Measurements from ENCODE around the gene AKAP6. TPM values are rescaled to one million over a fixed set of nuclear protein-coding genes. Genes with fewer than 3 reads are reported as not detected.

The AKAP6 gene
- total RNA-seq, 1 experiment from 2014 or later: 2.3 TPM

DNA sequence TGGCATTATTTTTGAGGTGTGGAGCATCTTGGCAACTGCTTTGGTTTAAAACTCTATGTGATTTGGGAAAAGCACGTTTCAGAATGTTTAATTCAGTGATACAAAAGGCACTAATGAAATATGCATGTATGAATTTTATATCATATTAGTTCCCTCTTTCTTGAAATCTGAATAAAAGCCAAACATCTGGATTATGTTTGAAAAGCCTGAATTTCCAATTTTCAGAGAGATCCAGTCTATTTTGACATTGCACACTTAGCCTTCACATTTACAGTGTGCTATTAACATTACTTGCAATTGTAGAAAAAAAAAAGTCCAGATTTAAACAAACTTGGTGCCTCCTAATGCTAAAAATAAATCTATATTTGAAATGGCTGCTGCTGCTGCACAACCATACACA is 390.5 kb downstream of the AKAP6 start:
- DNase-seq: no peak
- Histone ChIP-seq H3K79me2 (ENCODE audit: low read length) (no peaks in the 10 kb centered on the region), H4K20me1 (ENCODE audit: insufficient read depth, low read depth, low read length) (no peaks in the 10 kb centered on the region), H3K27me3 (ENCODE audit: low read length) (no peaks in the 10 kb centered on the region), H3K4me1 (ENCODE audit: low read length) (peaks cover 5% of the 10 kb centered on the region), H3K9me3 (ENCODE audit: low read length) (no peaks in the 10 kb centered on the region), H3K4me3 (ENCODE audit: low read length) (no peak overlapping the region), H3K9ac (ENCODE audit: low read length) (no peak overlapping the region), H2AFZ (ENCODE audit: low read length) (no peak overlapping the region), H3K9me2 (replicated peaks; ENCODE audit: insufficient read depth, low read length) (no peaks in the 10 kb centered on the region), H3K4me2 (ENCODE audit: low read depth, low read length, poor library complexity, severe bottlenecking) (no peak overlapping the region), H3K36me3 (ENCODE audit: insufficient read depth, low read length) (no peaks in the 10 kb centered on the region), H3K27ac (ENCODE audit: low read length) (no peak overlapping the region)

DNA sequence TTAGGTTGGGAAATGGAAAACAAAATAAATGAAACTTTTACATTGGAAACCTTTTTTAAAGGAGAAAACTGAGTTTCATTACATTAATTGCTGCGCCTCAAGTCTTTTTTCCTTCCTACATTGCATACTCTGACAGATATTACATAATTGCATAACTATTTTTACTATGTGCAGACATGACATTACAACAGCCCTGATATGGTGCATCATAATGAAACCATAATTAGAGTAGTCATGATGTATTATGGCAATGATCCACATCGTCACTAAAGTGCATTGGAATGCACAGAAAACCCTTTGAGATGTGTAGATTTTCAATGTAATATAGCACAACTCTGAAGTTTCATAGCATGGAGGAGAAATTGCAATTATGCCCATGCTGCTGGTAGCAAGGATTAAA is 391.8 kb downstream of the AKAP6 start:
- no peak for DNase-seq
- H3K4me3 ChIP-seq (ENCODE audit: low read length): no peak overlapping the region
- no peaks in the 10 kb centered on the region for H3K9me2 ChIP-seq (replicated peaks; ENCODE audit: insufficient read depth, low read length)
- no peaks in the 10 kb centered on the region for H4K20me1 ChIP-seq (ENCODE audit: insufficient read depth, low read depth, low read length)
- H3K36me3 ChIP-seq (ENCODE audit: insufficient read depth, low read length): no peaks in the 10 kb centered on the region
- H2AFZ ChIP-seq (ENCODE audit: low read length): no peak overlapping the region
- no peak overlapping the region for H3K9ac ChIP-seq (ENCODE audit: low read length)
- H3K4me2 ChIP-seq (ENCODE audit: low read depth, low read length, poor library complexity, severe bottlenecking): no peak overlapping the region
- H3K4me1 ChIP-seq (ENCODE audit: low read length): peaks cover 5% of the 10 kb centered on the region
- H3K79me2 ChIP-seq (ENCODE audit: low read length): no peaks in the 10 kb centered on the region
- H3K9me3 ChIP-seq (ENCODE audit: low read length): no peaks in the 10 kb centered on the region
- H3K27ac ChIP-seq (ENCODE audit: low read length): no peak overlapping the region
- no peaks in the 10 kb centered on the region for H3K27me3 ChIP-seq (ENCODE audit: low read length)

DNA sequence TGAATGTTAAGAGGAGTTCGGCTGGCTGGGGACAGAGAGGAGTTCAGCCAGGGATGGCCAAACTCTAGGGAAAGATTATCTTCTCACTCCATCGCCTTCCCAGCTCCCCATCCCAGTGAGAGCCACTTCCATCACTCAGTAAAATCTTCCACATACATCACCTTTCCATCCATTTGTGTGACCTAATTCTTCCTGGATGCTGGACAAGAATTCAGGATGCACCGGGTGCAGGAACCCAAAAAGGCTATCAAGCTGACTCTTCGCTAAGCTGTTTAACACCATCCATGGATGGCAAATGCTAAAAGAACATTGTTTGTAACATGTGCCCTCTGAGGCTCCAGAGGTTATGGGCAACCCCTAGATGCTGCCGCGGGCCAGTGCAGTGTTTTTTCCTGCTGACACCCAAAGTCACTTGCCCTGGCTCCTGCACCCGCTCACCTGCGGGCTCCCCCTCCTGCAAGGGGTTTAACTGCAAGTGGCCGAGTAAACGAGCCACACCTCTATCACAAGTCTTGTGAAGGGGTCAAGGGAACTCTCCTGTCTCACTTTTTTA is 393.6 kb downstream of the AKAP6 start:
- Histone ChIP-seq H3K9ac (ENCODE audit: low read length) (no peak overlapping the region), H3K4me2 (ENCODE audit: low read depth, low read length, poor library complexity, severe bottlenecking) (no peak overlapping the region), H3K27me3 (ENCODE audit: low read length) (no peaks in the 10 kb centered on the region), H3K36me3 (ENCODE audit: insufficient read depth, low read length) (no peaks in the 10 kb centered on the region), H2AFZ (ENCODE audit: low read length) (no peak overlapping the region), H3K9me2 (replicated peaks; ENCODE audit: insufficient read depth, low read length) (no peaks in the 10 kb centered on the region), H3K4me3 (ENCODE audit: low read length) (no peak overlapping the region), H4K20me1 (ENCODE audit: insufficient read depth, low read depth, low read length) (no peaks in the 10 kb centered on the region), H3K79me2 (ENCODE audit: low read length) (no peaks in the 10 kb centered on the region), H3K4me1 (ENCODE audit: low read length) (peaks cover 5% of the 10 kb centered on the region), H3K27ac (ENCODE audit: low read length) (no peak overlapping the region), H3K9me3 (ENCODE audit: low read length) (no peaks in the 10 kb centered on the region)
- DNase-seq: no peak

DNA sequence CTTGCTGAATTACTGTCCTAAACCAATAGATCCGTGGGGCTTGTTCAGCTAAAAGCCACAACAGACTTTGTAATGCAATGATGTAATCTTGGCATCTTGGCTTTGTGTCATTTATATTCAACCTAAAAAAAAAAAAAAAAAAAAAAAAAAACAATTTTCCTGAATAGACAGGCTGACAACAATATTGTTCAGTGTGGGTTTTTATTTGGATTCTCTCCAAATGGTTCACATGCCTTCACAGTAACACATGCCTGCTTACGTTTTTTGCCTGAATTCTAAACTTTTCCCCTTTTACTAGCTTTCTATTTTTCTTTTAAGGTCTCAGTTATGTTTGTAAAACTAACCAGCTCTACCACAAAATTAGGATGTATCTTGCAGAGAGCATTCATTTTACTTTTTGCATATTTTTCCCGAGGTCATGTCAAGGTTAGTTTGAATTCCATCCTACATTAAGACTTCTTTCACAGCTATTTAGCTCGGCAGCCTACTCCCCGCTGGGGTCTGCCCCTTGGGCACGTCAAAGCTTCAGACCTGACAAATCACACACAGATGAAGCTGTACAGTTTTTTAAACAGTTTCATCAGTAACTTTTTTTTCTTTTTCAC is 395.9 kb downstream of the AKAP6 start:
- DNase-seq: no peak
- Histone ChIP-seq H3K36me3 (ENCODE audit: insufficient read depth, low read length) (no peaks in the 10 kb centered on the region), H3K27ac (ENCODE audit: low read length) (no peak overlapping the region), H3K4me3 (ENCODE audit: low read length) (no peak overlapping the region), H3K9ac (ENCODE audit: low read length) (no peak overlapping the region), H3K9me3 (ENCODE audit: low read length) (no peaks in the 10 kb centered on the region), H3K4me2 (ENCODE audit: low read depth, low read length, poor library complexity, severe bottlenecking) (no peak overlapping the region), H4K20me1 (ENCODE audit: insufficient read depth, low read depth, low read length) (no peaks in the 10 kb centered on the region), H3K27me3 (ENCODE audit: low read length) (no peaks in the 10 kb centered on the region), H3K9me2 (replicated peaks; ENCODE audit: insufficient read depth, low read length) (no peaks in the 10 kb centered on the region), H3K79me2 (ENCODE audit: low read length) (no peaks in the 10 kb centered on the region), H2AFZ (ENCODE audit: low read length) (no peak overlapping the region), H3K4me1 (ENCODE audit: low read length) (no peaks in the 10 kb centered on the region)

DNA sequence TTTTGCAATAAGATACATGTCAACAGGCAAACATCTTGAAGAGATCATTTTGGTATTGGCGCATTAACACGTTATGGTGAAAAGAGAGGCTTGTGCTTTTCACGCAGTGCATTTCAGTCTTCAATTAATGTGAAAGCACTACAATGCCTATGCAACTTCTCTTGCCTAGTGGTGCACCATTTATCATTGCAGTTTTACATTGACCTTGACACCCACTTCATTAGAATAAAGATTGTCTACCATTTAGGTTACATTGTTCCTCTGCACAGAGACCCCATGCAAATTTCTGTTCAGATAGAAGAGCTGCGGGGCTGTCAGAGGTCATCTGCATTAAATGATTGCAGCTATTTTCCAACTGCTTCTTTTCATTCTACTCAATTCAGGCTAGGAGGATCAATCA is 397.4 kb downstream of the AKAP6 start:
- DNase-seq: no peak
- no peak overlapping the region for H3K4me2 ChIP-seq (ENCODE audit: low read depth, low read length, poor library complexity, severe bottlenecking)

DNA sequence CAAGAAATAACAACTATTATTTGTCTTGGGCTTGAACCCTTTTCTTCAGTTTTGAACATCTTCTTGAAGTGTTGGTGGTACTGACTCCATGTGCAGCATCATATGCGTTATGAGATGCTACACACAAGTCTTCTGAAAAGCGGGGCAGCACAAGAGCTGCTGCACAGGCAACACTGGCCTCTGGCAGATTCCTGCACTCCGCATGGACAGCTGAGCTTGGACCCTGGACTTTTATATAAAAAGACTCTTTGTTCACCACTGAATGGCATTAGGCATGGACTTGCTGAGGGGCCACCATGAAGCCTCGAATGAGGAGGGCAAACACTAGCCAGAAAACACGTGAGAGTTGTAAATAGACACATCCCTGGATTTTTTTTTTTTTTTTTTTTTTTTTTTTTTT is 398.7 kb downstream of the AKAP6 start:
- no peak for DNase-seq
- no peaks in the 10 kb centered on the region for H3K27me3 ChIP-seq (ENCODE audit: low read length)
- H3K27ac ChIP-seq (ENCODE audit: low read length): no peak overlapping the region
- H3K4me2 ChIP-seq (ENCODE audit: low read depth, low read length, poor library complexity, severe bottlenecking): no peak overlapping the region
- H3K4me3 ChIP-seq (ENCODE audit: low read length): no peak overlapping the region
- H3K79me2 ChIP-seq (ENCODE audit: low read length): no peaks in the 10 kb centered on the region
- H3K9ac ChIP-seq (ENCODE audit: low read length): no peak overlapping the region
- H2AFZ ChIP-seq (ENCODE audit: low read length): no peak overlapping the region
- H4K20me1 ChIP-seq (ENCODE audit: insufficient read depth, low read depth, low read length): no peaks in the 10 kb centered on the region
- H3K9me3 ChIP-seq (ENCODE audit: low read length): no peaks in the 10 kb centered on the region
- no peaks in the 10 kb centered on the region for H3K4me1 ChIP-seq (ENCODE audit: low read length)
- H3K9me2 ChIP-seq (replicated peaks; ENCODE audit: insufficient read depth, low read length): no peaks in the 10 kb centered on the region
- no peaks in the 10 kb centered on the region for H3K36me3 ChIP-seq (ENCODE audit: insufficient read depth, low read length)

More for the DNA sequence above, 397.4 kb downstream of the AKAP6 start:
- Histone ChIP-seq H2AFZ (ENCODE audit: low read length) (no peak overlapping the region), H3K9me2 (replicated peaks; ENCODE audit: insufficient read depth, low read length) (no peaks in the 10 kb centered on the region), H3K9ac (ENCODE audit: low read length) (no peak overlapping the region), H3K36me3 (ENCODE audit: insufficient read depth, low read length) (no peaks in the 10 kb centered on the region), H3K4me1 (ENCODE audit: low read length) (no peaks in the 10 kb centered on the region), H3K27ac (ENCODE audit: low read length) (no peak overlapping the region), H3K9me3 (ENCODE audit: low read length) (no peaks in the 10 kb centered on the region), H3K4me3 (ENCODE audit: low read length) (no peak overlapping the region), H3K79me2 (ENCODE audit: low read length) (no peaks in the 10 kb centered on the region), H4K20me1 (ENCODE audit: insufficient read depth, low read depth, low read length) (no peaks in the 10 kb centered on the region), H3K27me3 (ENCODE audit: low read length) (no peaks in the 10 kb centered on the region)

DNA sequence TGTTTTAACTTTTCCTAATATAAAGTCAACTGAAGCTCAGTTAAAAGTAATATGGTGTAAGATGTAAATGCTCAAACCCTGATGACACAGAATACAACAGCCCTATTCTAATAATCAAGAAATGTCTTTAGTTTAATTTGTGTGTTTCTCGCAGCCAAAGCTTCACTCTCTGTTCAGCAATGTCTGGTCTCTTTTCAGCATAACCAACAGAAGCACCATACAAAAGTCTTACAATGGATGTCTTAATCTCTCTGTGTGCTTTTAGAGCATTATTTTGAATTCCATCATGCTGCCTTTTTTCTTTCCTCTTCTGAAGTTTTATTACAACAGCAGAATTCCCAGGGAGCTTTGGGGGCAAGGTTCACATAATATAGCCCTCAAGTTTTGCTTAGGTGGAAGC is 399.4 kb downstream of the AKAP6 start:
- Histone ChIP-seq H3K27me3 (ENCODE audit: low read length) (no peaks in the 10 kb centered on the region), H4K20me1 (ENCODE audit: insufficient read depth, low read depth, low read length) (no peaks in the 10 kb centered on the region), H3K4me2 (ENCODE audit: low read depth, low read length, poor library complexity, severe bottlenecking) (no peak overlapping the region), H3K9ac (ENCODE audit: low read length) (no peak overlapping the region), H3K4me3 (ENCODE audit: low read length) (no peak overlapping the region), H3K9me2 (replicated peaks; ENCODE audit: insufficient read depth, low read length) (no peaks in the 10 kb centered on the region), H3K4me1 (ENCODE audit: low read length) (no peaks in the 10 kb centered on the region), H2AFZ (ENCODE audit: low read length) (no peak overlapping the region), H3K9me3 (ENCODE audit: low read length) (no peaks in the 10 kb centered on the region), H3K79me2 (ENCODE audit: low read length) (no peaks in the 10 kb centered on the region), H3K27ac (ENCODE audit: low read length) (no peak overlapping the region), H3K36me3 (ENCODE audit: insufficient read depth, low read length) (no peaks in the 10 kb centered on the region)
- no peak for DNase-seq

DNA sequence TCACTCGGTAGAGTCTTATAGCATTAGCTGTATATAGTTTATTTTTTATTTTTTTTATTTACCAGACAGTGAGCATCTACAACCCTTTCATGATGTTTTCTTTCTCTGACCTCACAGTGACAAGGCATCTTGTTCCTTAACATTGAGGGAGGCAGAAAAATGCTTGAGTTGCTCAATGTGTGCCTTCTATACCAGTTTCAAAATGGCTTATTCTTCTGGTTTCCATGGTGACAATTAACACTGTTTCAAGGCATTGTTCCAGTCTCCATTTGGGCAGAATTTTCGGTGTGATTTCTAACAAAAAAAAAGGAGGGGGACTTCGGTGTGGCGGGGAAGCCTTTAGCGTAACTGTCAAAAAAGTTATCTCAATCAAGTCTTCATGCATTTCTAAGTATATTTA is 399.9 kb downstream of the AKAP6 start:
- H3K9me3 ChIP-seq (ENCODE audit: low read length): no peaks in the 10 kb centered on the region
- no peak overlapping the region for H3K4me3 ChIP-seq (ENCODE audit: low read length)
- H3K4me2 ChIP-seq (ENCODE audit: low read depth, low read length, poor library complexity, severe bottlenecking): no peak overlapping the region

More for the DNA sequence above, 399.9 kb downstream of the AKAP6 start:
- DNase-seq: no peak
- Histone ChIP-seq H4K20me1 (ENCODE audit: insufficient read depth, low read depth, low read length) (no peaks in the 10 kb centered on the region), H3K27me3 (ENCODE audit: low read length) (no peaks in the 10 kb centered on the region), H3K27ac (ENCODE audit: low read length) (no peak overlapping the region), H3K4me1 (ENCODE audit: low read length) (no peaks in the 10 kb centered on the region), H2AFZ (ENCODE audit: low read length) (no peak overlapping the region), H3K79me2 (ENCODE audit: low read length) (no peaks in the 10 kb centered on the region), H3K9ac (ENCODE audit: low read length) (no peak overlapping the region), H3K36me3 (ENCODE audit: insufficient read depth, low read length) (no peaks in the 10 kb centered on the region), H3K9me2 (replicated peaks; ENCODE audit: insufficient read depth, low read length) (no peaks in the 10 kb centered on the region)

Measured in Karpas-422 (cell line).